HepG2 (cell line): Measurements from ENCODE around the gene UBC. TPM values are rescaled to one million over a fixed set of nuclear protein-coding genes. Genes with fewer than 3 reads are reported as not detected.

Source experiments
- ATAC-seq: fragments of 200-7000 bp; cut with Tn5 transposase; 3 replicates; pipeline ENCODE4 v1.9.1; 2020; ENCODE audit warnings: mild to moderate bottlenecking, moderate library complexity
- BruUV-seq: library from RNA; stranded (reverse); fragments of 400-500 nt; replicated peaks from 2 replicates; lab custom pipeline; 2021; lab: Mats Ljungman, UMichigan
- CTCF ChIA-PET: fragments of 300-600 bp; formaldehyde crosslinking; extraction: SDS; loops from one replicate; lab custom pipeline; 2021; ENCODE audit warnings: low total read pairs, inconsistent platforms, low intra/inter-chr PET ratio; lab: Yijun Ruan, JAX
- POLR2A ChIA-PET: fragments of 350-600 bp; sonication (Branson Sonifier 250); formaldehyde crosslinking; loops from one replicate; lab custom pipeline; 2020; ENCODE audit warnings: antibody characterized with exemption, inconsistent platforms; lab: Yijun Ruan, JAX
- DNase-seq: peaks from one replicate; pipeline ENCODE4 v3.0.0-alpha.2; 2015; ENCODE audit warnings: low spot score
- FAIRE-seq: peaks from 3 replicates; lab custom pipeline; 2011; peaks lifted over from hg19 to GRCh38; lab: Jason Lieb, UNC
- H2AFZ ChIP-seq: one replicate; pipeline ENCODE4 v1.6.1; 2011; ENCODE audit warnings: low read length, inconsistent platforms
- H3K27ac ChIP-seq: fragments of 300-600 bp; 3 replicates; pipeline ENCODE4 v1.8.0; 2011; ENCODE audit warnings: mixed run types, mild to moderate bottlenecking, mixed read lengths, low read length, inconsistent platforms; ENCODE audit not compliant: insufficient read depth; ENCODE audit errors: extremely low read length
- H3K27me3 ChIP-seq, 2 experiments: fragments of 200-600 bp in 1 of 2; 2 replicates in 1 of 2; 3 replicates in 1 of 2; pipeline versions ENCODE4 v1.6.0 to v1.8.0; 2011; ENCODE audit warnings: low read length in 2 of 2, mild to moderate bottlenecking in 2 of 2, moderate library complexity in 2 of 2, inconsistent platforms in 1 of 2; ENCODE audit not compliant: insufficient read depth in 2 of 2, control insufficient read depth in 1 of 2
- H3K36me3 ChIP-seq, 2 experiments: fragments of 200-600 bp in 1 of 2; replicated peaks in 1 of 2; 2 replicates in 1 of 2; 3 replicates in 1 of 2; pipeline versions ENCODE4 v1.5.1 to v1.8.0; 2011; ENCODE audit warnings: low read length in 2 of 2, inconsistent platforms in 1 of 2; ENCODE audit not compliant: insufficient read depth in 2 of 2, control insufficient read depth in 1 of 2
- H3K4me1 ChIP-seq: 2 replicates; pipeline ENCODE4 v1.5.1; 2012; ENCODE audit warnings: low read length, inconsistent platforms; ENCODE audit not compliant: insufficient read depth
- H3K4me2 ChIP-seq: 2 replicates; pipeline ENCODE4 v1.6.0; 2011; ENCODE audit warnings: low read depth, low read length, inconsistent platforms
- H3K4me3 ChIP-seq, 3 experiments: fragments of 200-600 bp in 1 of 3; sonication (generic), shearing (Covaris generic) in 1 of 3; replicated peaks in 1 of 3; 2 replicates each; pipeline ENCODE4 v1.5.1; 2011 to 2016; ENCODE audit warnings: low read length in 3 of 3, inconsistent platforms in 2 of 3, low read depth in 2 of 3, mild to moderate bottlenecking in 2 of 3, control low read depth in 1 of 3, mixed read lengths in 1 of 3; ENCODE audit not compliant: insufficient read depth in 1 of 3
- H3K79me2 ChIP-seq: one replicate; pipeline ENCODE4 v1.6.1; 2011; ENCODE audit warnings: low read length, inconsistent platforms; ENCODE audit not compliant: insufficient read depth
- H3K9ac ChIP-seq: 2 replicates; pipeline ENCODE4 v1.6.0; 2011; ENCODE audit warnings: mild to moderate bottlenecking, low read depth, low read length, inconsistent platforms; ENCODE audit not compliant: insufficient read depth
- H3K9me3 ChIP-seq: 2 replicates; pipeline ENCODE4 v1.5.1; 2012; ENCODE audit warnings: mild to moderate bottlenecking, low read length
- H4K20me1 ChIP-seq: 2 replicates; pipeline ENCODE4 v1.6.0; 2011; ENCODE audit warnings: inconsistent platforms, mild to moderate bottlenecking, low read length, moderate library complexity; ENCODE audit not compliant: insufficient read depth
- E2F5 ChIP-seq: sonication (generic); formaldehyde crosslinking; conservative IDR thresholded peaks from 2 replicates; pipeline ENCODE4 v1.4.0; 2020; ENCODE audit warnings: missing genetic modification reagents
- ZMYM3 ChIP-seq: sonication (generic); formaldehyde crosslinking; IDR thresholded peaks from 2 replicates; pipeline ENCODE4 v1.5.1; 2020; ENCODE audit warnings: mild to moderate bottlenecking, missing genetic modification reagents
- ZNF12 ChIP-seq: sonication (generic); formaldehyde crosslinking; IDR thresholded peaks from 2 replicates; pipeline ENCODE4 v1.5.0; 2020; ENCODE audit warnings: missing genetic modification reagents
- ZNF329 ChIP-seq: sonication (generic); formaldehyde crosslinking; IDR thresholded peaks from 2 replicates; pipeline ENCODE4 v1.9.0; 2021; ENCODE audit warnings: low read depth, mild to moderate bottlenecking, missing genetic modification reagents
- ZNF674 ChIP-seq: sonication (generic); formaldehyde crosslinking; IDR thresholded peaks from 2 replicates; pipeline ENCODE4 v1.5.0; 2020; ENCODE audit warnings: low read depth, mild to moderate bottlenecking, missing genetic modification reagents
- WGBS: methylation state at CpG from one replicate; pipeline ENCODE4 v1.1.6; 2017; ENCODE audit warnings: low lambda C conversion rate; 5-methylcytosine and 5-hydroxymethylcytosine counted together
- in situ Hi-C: cut with HindIII; loops from 2 replicates; pipeline ENCODE4 v1.10.0; 2017; ENCODE audit warnings: low pct_unique_long_range_greater_than_20kb; ENCODE audit not compliant: extremely low pct_ligation_motif_present
- intact Hi-C: fragments of 100-400 bp; cut with micrococcal nuclease; formaldehyde crosslinking; loops from one replicate; pipeline ENCODE4 v1.10.0; 2022; ENCODE audit not compliant: unreplicated experiment
- polyA plus RNA-seq, 8 experiments: library from polyadenylated mRNA; depleted of rRNA in 3 of 8; stranded (reverse) in 7 of 8; unstranded in 1 of 8; fragments of >200 nt; fragmentation: Illumina TruSeq in 4 of 8; extraction: Trizol in 4 of 8; gene quantifications; 2 replicates each; pipeline versions ENCODE4 v1.2.1 to v1.2.3, GENCODE V29; 2011 to 2016; ENCODE audit warnings: low read depth in 4 of 8, missing spikeins in 1 of 8, mixed read lengths in 1 of 8; ENCODE audit not compliant: insufficient read depth in 1 of 8
- total RNA-seq, 5 experiments: library from RNA; depleted of rRNA; stranded (reverse); fragments of >200 nt; fragmentation: Illumina TruSeq; extraction: Trizol; gene quantifications; 2 replicates each; pipeline ENCODE4 v1.2.3, GENCODE V29; 2016; ENCODE audit warnings: low read depth in 1 of 5
- TF ChIP-seq, protein P1 (sequence below): sonication (generic); formaldehyde crosslinking; IDR thresholded peaks from 2 replicates; pipeline ENCODE4 v1.5.0; 2020; ENCODE audit warnings: mild to moderate bottlenecking, missing genetic modification reagents, borderline replicate concordance

Gene UBC
- total and polyA plus RNA-seq, 2 of the 13 experiments (the other 11 are each of a cell fraction or from before 2014, with no cell fraction given): 805 to 1,432 TPM

GRCh38 chr12:124929649-124930419 lies 15.4 kb upstream of the UBC start:
- peak overlapping the region; percentile 76 for H3K4me2 ChIP-seq
- H3K27me3 ChIP-seq: no peaks in the 10 kb centered on the region; a peak in 1 of 5 replicates
- in situ Hi-C loops: no loop called here
- ATAC-seq (no peak), DNase-seq (no peak), FAIRE-seq (no peak)
- peaks cover 32% of the 10 kb centered on the region for H3K4me1 ChIP-seq
- TF ChIP-seq ZMYM3 (CRISPR knock-in tag): peak; percentile 63
- peak; percentile 100 for TF ChIP-seq ZNF329 (CRISPR knock-in tag)
- no peak for TF ChIP-seq E2F5 (CRISPR knock-in tag)
- peak; percentile 79; the same call in 1 of the 2 replicates for TF ChIP-seq ZNF12 (CRISPR knock-in tag)
- TF ChIP-seq, protein P1, sequence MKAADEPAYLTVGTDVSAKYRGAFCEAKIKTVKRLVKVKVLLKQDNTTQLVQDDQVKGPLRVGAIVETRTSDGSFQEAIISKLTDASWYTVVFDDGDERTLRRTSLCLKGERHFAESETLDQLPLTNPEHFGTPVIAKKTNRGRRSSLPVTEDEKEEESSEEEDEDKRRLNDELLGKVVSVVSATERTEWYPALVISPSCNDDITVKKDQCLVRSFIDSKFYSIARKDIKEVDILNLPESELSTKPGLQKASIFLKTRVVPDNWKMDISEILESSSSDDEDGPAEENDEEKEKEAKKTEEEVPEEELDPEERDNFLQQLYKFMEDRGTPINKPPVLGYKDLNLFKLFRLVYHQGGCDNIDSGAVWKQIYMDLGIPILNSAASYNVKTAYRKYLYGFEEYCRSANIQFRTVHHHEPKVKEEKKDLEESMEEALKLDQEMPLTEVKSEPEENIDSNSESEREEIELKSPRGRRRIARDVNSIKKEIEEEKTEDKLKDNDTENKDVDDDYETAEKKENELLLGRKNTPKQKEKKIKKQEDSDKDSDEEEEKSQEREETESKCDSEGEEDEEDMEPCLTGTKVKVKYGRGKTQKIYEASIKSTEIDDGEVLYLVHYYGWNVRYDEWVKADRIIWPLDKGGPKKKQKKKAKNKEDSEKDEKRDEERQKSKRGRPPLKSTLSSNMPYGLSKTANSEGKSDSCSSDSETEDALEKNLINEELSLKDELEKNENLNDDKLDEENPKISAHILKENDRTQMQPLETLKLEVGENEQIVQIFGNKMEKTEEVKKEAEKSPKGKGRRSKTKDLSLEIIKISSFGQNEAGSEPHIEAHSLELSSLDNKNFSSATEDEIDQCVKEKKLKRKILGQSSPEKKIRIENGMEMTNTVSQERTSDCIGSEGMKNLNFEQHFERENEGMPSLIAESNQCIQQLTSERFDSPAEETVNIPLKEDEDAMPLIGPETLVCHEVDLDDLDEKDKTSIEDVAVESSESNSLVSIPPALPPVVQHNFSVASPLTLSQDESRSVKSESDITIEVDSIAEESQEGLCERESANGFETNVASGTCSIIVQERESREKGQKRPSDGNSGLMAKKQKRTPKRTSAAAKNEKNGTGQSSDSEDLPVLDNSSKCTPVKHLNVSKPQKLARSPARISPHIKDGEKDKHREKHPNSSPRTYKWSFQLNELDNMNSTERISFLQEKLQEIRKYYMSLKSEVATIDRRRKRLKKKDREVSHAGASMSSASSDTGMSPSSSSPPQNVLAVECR (CRISPR knock-in tag): peak; percentile 31; the same call in 1 of the 2 replicates
- TF ChIP-seq ZNF674 (CRISPR knock-in tag): no peak
- H2AFZ ChIP-seq: peak overlapping the region; percentile 56
- CTCF ChIA-PET: no interaction called here
- H3K9me3 ChIP-seq: no peaks in the 10 kb centered on the region
- no peaks in the 10 kb centered on the region for H3K79me2 ChIP-seq
- 51% methylated on average over 9 of the region's 9 CpGs for WGBS
- no peak overlapping the region for H3K9ac ChIP-seq
- no peak overlapping the region for H3K27ac ChIP-seq
- H3K36me3 ChIP-seq: no peaks in the 10 kb centered on the region
- BruUV-seq: no TSS peak
- intact Hi-C loops: no loop called here
- POLR2A ChIA-PET: interaction anchor here (0.7 to 1.3 kb wide), 4 partner anchors 8 to 19 kb away, joined by 3 to 4 read pairs (median 3); no protein-coding TSS in a partner anchor
- peak overlapping the region in 2 of 3 experiments; percentile 21 to 80; a peak in 1 of 6 replicates for H3K4me3 ChIP-seq
- H4K20me1 ChIP-seq: no peaks in the 10 kb centered on the region
